Gastroesophageal sphincter (tissue), 4 donors: ENCODE results near the gene SPSB1. TPM values are rescaled to one million over a fixed set of nuclear protein-coding genes. Genes with fewer than 3 reads are reported as not detected.

Source experiments
- ATAC-seq: fragments of 150-250 bp; one replicate; pipeline ENCODE4 v1.9.1; 2016; ENCODE audit warnings: mild to moderate bottlenecking, moderate library complexity
- H3K27ac ChIP-seq, 4 donors: fragments of 200-600 bp; sonication (generic) in 3 of 4; 1 replicate in 3 of 4; 2 replicates in 1 of 4; pipeline ENCODE4 v1.5.1; 2016 to 2019
- H3K27me3 ChIP-seq: fragments of 200-600 bp; sonication (generic); one replicate; pipeline ENCODE4 v1.5.1; 2019
- H3K36me3 ChIP-seq, 2 donors: fragments of 200-600 bp; sonication (generic); one replicate each; pipeline ENCODE4 v1.5.1; 2019; ENCODE audit warnings: control low read depth in 1 of 2
- H3K4me1 ChIP-seq, 3 donors: fragments of 200-600 bp; sonication (generic); 1 replicate in 2 of 3; 2 replicates in 1 of 3; pipeline ENCODE4 v1.5.1; 2016 to 2019; ENCODE audit warnings: control low read depth in 2 of 3
- H3K4me3 ChIP-seq, 2 donors: fragments of 200-600 bp; sonication (generic); one replicate each; pipeline ENCODE4 v1.5.1; 2019; ENCODE audit warnings: mild to moderate bottlenecking in 1 of 2, moderate library complexity in 1 of 2
- H3K9me3 ChIP-seq, 3 donors: fragments of 200-600 bp; sonication (generic); one replicate each; pipeline ENCODE4 v1.5.1; 2017 to 2019; ENCODE audit warnings: control low read depth in 2 of 3
- CTCF ChIP-seq, 4 experiments: fragments of 200-600 bp in 2 of 4; fragments of 450-650 bp in 2 of 4; sonication (generic) in 1 of 4; IDR thresholded peaks; one replicate each; pipeline ENCODE4 v1.5.1; 2017 to 2019; ENCODE audit warnings: antibody characterized with exemption in 4 of 4, mild to moderate bottlenecking in 2 of 4, moderate library complexity in 2 of 4
- EP300 ChIP-seq: sonication (generic); formaldehyde crosslinking; IDR thresholded peaks from one replicate; pipeline ENCODE4 v1.6.1; 2017; ENCODE audit warnings: antibody characterized with exemption, mild to moderate bottlenecking
- POLR2A ChIP-seq, 2 donors: fragments of 450-650 bp; IDR thresholded peaks; one replicate each; pipeline ENCODE4 v1.6.1; 2017; ENCODE audit warnings: antibody characterized with exemption in 2 of 2, mild to moderate bottlenecking in 2 of 2, moderate library complexity in 1 of 2
- POLR2AphosphoS5 ChIP-seq: sonication (generic); formaldehyde crosslinking; IDR thresholded peaks from one replicate; pipeline ENCODE4 v1.6.1; 2017; ENCODE audit warnings: antibody characterized with exemption
- WGBS, 2 donors: methylation state at CpG; one replicate each; pipeline ENCODE4 v1.1.5; 2018; ENCODE audit warnings: low coverage in 1 of 2; 5-methylcytosine and 5-hydroxymethylcytosine counted together
- total RNA-seq, 4 donors: library from RNA; depleted of rRNA; stranded (reverse); fragments of >200 nt; gene quantifications; one replicate each; pipeline ENCODE4 v1.1.0, GENCODE V29; 2016

SPSB1 gene
- total RNA-seq, 4 donors from 2014 or later, result 56.3 to 111 (median 99.5) TPM

- peak; percentile 80 for ATAC-seq
- Histone ChIP-seq H3K4me1 (peaks cover 0 to 35% (median 26%) of the 10 kb centered on the region in 3 donors), H3K36me3 (no peaks in the 10 kb centered on the region), H3K4me3 (no peak overlapping the region), H3K27ac (peak overlapping the region; percentile 21 to 93 (median 90)), H3K27me3 (no peaks in the 10 kb centered on the region), H3K9me3 (no peaks in the 10 kb centered on the region)
- WGBS, 2 donors, result 14 to 17% methylated on average over 2 to 4 of the region's 17 CpGs
- no peak for TF ChIP-seq CTCF (IDR thresholded peaks at IDR 0.05)
- peak; percentile 73 for TF ChIP-seq POLR2AphosphoS5
Observed at GRCh38 chr1:9413071-9413876, 120.6 kb downstream of the SPSB1 start.

DNA sequence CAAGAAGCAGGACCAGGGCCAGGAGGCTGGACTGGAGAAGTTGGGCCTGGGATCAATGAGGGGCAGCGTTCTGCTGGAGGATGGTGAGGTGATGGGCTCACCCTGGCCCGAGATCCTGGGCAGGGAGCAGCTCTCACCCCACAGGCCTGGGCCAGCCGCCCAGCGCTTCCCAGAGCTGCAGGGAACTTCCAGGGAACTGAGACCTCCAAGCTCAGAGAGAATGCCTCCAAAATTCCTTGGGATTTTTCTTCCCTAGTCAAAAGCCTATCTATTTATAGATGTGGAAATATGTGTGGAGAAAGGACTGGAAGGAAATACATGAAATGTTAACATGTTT, 121.2 kb downstream of the SPSB1 start:
- ATAC-seq, result peak; percentile 80

DNA sequence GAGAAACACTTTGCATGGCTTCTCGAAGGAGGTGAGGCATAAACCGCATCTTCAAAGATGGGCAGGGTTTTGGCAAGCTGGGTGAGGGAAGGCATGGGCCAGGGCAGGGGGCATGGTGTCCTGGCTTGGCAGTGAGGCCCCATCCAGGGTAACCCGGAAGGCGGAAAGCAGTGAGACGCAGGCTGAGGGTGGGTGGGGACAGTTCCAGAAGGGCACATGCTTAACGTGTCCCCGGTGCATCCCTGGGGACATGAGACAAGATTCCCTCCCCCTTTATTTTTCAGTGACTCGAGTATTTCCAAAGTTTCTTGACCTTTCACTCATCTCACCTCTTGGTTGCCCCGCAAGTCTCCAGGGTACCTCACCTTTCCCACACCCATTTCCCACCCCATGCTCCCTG, 123.8 kb downstream of the SPSB1 start:
- WGBS, 2 donors, result 94 to 97% methylated on average over 9 of the region's 9 CpGs
- ATAC-seq, result no peak
- H3K4me3 ChIP-seq, result no peak overlapping the region

More for the DNA sequence above, 121.2 kb downstream of the SPSB1 start:
- TF ChIP-seq POLR2AphosphoS5 (peak; percentile 88), EP300 (no peak)
- no peaks in the 10 kb centered on the region for H3K36me3 ChIP-seq
- no peak overlapping the region for H3K4me3 ChIP-seq
- H3K9me3 ChIP-seq, result no peaks in the 10 kb centered on the region
- H3K27me3 ChIP-seq, result no peaks in the 10 kb centered on the region
- 14% methylated on average over 1 of the region's 4 CpGs; no CpG with 5 or more reads in 1 of the 2 donors for WGBS, 2 donors
- peak overlapping the region; percentile 21 to 93 (median 90) for H3K27ac ChIP-seq
- peaks cover 0 to 35% (median 26%) of the 10 kb centered on the region in 3 donors for H3K4me1 ChIP-seq

DNA sequence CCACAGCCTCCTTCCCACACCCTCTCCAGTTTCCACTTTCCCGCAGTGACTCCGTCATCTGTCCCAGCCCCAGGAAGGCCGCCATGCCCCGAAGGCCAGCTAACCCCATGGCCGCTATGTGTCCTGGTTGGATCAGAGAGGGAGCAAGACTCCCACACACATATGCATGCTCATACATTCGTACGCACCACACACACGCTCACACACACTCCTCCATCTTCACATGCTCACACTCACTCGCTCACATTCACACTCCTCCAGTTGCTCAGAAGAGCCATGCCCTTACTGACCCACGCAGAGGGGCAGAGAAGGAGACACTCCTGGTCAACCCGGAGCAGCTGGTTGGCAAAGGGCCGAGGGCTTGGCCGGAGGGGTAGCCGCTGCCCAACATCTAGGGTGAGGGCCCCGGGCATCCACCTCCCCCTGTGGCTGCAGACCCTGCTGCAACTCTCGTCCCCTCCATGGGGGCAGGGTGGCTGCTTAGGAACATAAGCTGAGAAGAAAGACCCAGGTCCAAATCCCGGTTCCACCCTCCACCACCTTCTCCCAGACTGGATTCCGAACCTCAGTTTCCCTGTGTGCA, 124.3 kb downstream of the SPSB1 start:
- TF ChIP-seq CTCF (IDR thresholded peaks at IDR 0.05), result no peak
- TF ChIP-seq EP300, result no peak
- TF ChIP-seq POLR2AphosphoS5, result no peak
- no peak for TF ChIP-seq POLR2A (IDR thresholded peaks at IDR 0.05)
- Histone ChIP-seq H3K9me3 (no peaks in the 10 kb centered on the region), H3K36me3 (no peaks in the 10 kb centered on the region), H3K4me1 (peaks cover 0 to 32% (median 26%) of the 10 kb centered on the region in 3 donors), H3K27ac (no peak overlapping the region), H3K4me3 (no peak overlapping the region), H3K27me3 (no peaks in the 10 kb centered on the region)
- WGBS, 2 donors, result 93 to 98% methylated on average over 6 to 11 of the region's 18 CpGs
- no peak for ATAC-seq

More for the DNA sequence above, 123.8 kb downstream of the SPSB1 start:
- H3K9me3 ChIP-seq, result no peaks in the 10 kb centered on the region
- TF ChIP-seq CTCF (IDR thresholded peaks at IDR 0.05), result no peak
- TF ChIP-seq EP300, result no peak
- TF ChIP-seq POLR2AphosphoS5, result no peak
- no peak for TF ChIP-seq POLR2A (IDR thresholded peaks at IDR 0.05)
- H3K36me3 ChIP-seq, result no peaks in the 10 kb centered on the region
- H3K27me3 ChIP-seq, result no peaks in the 10 kb centered on the region
- no peak overlapping the region for H3K27ac ChIP-seq
- peaks cover 0 to 35% (median 26%) of the 10 kb centered on the region in 3 donors for H3K4me1 ChIP-seq

GRCh38 chr1:9417695-9418094, 125.0 kb downstream of the SPSB1 start:
- 60 to 100% methylated on average over 1 to 2 of the region's 9 CpGs for WGBS, 2 donors
- ATAC-seq, result no peak
- H3K4me1 ChIP-seq, result peaks cover 0 to 25% (median 20%) of the 10 kb centered on the region in 3 donors
- TF ChIP-seq POLR2A (IDR thresholded peaks at IDR 0.05), result no peak
- no peak for TF ChIP-seq EP300
- TF ChIP-seq CTCF (IDR thresholded peaks at IDR 0.05), result no peak
- TF ChIP-seq POLR2AphosphoS5, result no peak
- H3K27me3 ChIP-seq, result no peaks in the 10 kb centered on the region
- H3K27ac ChIP-seq, result no peak overlapping the region
- no peak overlapping the region for H3K4me3 ChIP-seq
- H3K9me3 ChIP-seq, result no peaks in the 10 kb centered on the region
- no peaks in the 10 kb centered on the region for H3K36me3 ChIP-seq
